T-helper 2 cell treated with Interferon-gamma antibody and Interleukin-4, amounts not matched to agents 100 ng/mL and 5 ng/mL, for 36 hours (primary cell): Measurements from ENCODE around the gene TLNRD1. TPM values are rescaled to one million over a fixed set of nuclear protein-coding genes. Genes with fewer than 3 reads are reported as not detected.
"Not testable (repeated sequence)": the region's sequence is repeated elsewhere in the genome, so short reads cannot be mapped to it uniquely, and the experiment has no call there.

Experiments used
- intact Hi-C: fragments of 100-400 bp; cut with micrococcal nuclease; formaldehyde crosslinking; loops from one replicate; pipeline ENCODE4 v1.15.1; 2023
- total RNA-seq: library from RNA; stranded (reverse); gene quantifications from 2 replicates; pipeline ENCODE4 v1.2.3, GENCODE V29; 2022

TLNRD1 gene
- 35.2 and 35.8 TPM in 2 replicates for total RNA-seq

DNA sequence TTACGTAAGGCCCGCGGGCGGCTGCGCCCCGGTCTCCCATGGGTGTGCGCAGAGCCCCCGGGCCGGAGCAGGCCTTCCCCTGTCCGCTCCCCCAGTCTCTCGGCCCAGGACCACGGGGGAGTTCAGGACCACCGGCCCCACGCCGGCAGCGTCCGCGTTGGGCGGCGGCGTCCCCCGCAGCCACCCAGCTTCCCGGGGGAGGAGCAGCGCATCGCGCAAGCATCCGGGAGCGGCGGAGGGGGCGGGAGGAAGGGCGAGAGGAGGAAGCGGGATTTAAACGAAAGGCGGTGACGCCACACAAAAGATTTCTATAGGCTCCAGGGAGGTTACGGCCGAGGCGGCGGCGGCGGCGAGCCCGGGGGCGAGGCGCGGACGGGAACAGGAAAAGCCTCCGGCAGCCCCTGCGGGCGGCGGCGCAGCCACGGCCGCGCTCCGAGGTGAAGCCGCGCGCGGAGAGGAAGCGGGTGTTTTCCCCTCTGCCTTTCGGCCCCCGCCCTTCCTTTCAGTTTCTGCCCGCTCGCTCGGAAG, at the start of gene TLNRD1:
Gene TLNRD1 (plus strand): TSS at position 300 of the 528 bp plus-strand sequence. CDS start 1,349 bp downstream, outside the sequence.
- intact Hi-C loops: loop anchor here (1.0 to 10.0 kb wide), 5 partner anchors 11 to 296 kb away; partner anchors contain the start of gene MESD

DNA sequence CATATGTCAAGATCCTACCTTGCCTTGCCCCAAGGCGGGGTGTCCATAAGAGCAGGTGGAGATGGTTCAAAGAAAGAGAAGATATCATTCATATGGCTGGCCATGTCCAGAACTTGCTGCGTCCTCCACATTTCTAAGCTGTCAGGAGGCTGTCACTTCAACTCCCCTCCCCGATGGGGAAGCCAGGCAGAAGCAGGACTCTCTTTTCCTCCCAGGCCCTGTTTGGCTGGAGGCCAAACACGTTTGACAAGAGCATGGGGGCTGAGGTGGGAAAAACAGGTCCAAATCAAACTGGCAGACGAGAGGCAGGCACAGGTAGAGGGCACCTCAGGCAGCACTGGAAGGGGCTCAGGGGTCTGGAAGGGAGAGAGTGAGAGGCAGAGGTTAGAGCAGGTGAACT, 48.8 kb upstream of the TLNRD1 start:
- intact Hi-C loops: no loop called here

DNA sequence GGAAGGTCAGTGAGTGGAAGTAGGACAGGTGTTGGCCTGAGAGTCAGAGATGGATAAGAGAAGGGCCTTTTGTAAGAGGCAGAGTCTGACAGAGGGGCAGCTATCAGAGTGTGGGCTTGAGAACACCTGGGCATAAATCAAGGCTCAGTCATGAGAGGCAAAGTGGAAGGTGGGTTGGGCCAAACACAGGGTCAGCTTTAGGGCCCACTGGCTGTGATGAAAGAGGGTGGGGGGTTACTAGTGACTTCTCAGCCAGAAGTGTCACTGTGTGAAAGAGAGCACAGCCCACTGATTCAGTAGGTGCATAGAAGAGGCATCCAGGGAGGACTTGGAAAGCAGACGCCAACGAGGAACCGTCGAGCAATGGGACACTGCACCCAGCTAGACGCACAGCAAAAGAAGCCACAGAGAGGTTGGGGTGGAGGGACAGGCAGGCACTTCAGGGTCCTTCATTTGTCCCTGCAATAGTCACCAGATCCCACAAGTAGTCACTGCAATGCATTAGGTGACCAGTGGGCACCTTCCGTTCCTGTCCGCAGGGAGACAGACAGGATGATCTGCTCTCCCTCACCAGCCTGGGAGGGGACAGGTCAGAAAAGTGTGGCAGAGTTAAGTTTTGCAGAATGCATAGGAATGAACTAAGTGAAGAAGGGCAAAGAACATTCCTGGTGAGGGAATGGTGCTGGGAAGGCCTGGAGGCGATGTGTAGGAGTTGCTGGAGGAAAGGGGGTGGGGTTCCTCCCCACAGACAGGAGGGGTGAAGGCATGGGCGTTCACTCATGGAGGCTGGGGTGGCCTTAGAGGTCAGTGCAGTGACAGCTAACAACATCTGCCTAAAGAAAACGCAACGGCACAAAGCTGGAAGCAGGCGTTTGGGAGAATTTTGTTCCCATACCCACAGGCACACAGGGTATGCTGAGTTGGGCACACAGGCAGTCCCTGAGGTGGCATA, 47.4 kb upstream of the TLNRD1 start:
- intact Hi-C loops: no loop called here

DNA sequence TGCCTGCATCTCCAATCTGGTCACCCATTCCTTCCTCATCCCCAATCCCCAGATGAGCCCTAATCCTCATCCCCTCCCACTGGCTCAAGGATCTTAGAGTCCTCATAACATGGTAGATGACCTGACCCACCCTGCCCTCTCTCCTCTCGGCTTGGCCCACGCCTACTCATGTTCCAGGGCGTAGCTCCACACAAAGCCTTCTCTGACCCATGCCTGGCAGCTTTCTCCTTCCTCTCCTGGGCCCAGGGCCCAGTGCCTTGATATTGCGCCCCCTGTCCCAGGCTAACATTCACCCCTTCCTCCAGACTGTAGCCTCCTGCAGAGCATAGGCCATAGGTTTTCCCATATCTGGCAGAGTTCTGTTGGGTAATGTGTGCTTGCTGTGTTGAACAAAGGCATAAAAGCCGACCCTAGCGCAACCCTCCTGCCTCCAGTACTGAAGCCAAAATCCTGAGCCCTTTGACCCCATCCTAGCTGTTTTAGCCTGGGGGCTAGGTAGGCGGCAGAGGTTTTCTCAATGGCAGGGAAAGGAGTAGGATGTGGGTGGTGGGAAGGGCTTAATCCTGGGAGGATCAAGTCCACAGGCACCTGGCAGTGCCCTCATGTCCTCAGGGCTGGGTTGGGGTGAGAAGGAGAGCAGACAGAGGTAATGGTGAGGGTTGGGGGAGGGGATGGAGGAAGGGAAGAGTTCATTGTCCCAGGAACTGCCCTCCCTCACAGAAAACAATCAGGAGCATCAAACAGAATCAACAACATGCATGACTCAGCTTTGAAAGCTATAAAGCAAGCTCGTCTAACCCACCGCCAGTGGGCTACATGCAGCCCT, 46.6 kb upstream of the TLNRD1 start:
- intact Hi-C loops: no loop called here

DNA sequence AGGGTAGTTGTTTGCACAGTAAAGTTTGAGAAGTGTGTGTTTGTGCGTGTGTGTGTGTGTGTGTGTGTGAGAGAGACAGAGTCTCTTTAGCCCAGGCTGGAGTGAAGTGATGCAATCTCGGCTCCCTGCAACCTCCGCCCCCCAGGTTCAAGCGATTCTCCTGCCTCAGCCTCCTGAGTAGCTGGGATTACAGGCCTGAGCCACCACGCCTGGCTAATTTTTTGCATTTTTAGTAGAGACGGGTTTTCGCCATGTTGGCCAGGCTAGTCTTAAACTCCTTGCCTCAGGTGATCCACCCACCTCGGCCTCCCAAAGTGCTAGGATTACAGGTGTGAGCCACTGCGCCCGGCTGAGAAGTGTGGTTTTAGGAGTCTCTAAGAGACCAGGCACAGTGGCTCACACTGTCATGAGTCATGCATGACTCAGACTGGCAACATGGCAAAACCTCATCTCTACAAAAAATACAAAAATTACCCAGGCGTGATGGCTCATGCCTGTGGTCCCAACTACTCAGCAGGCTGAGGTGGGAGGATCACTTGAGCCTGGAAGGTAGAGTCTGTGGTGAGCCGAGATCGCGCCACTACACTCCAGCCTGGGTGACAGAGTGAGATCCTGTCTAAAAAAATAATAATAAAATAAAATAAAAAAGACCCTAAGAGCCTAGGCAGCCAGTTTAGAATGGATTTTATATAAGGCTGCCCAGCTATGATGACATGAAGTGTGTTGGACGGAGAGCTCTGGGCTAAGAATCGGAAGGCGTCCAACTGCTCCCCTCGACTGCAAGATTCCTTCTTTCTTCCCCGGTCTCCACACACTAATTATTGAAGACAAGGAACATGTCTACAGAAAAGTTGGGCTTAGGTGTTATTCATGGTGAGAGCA, 44.9 kb upstream of the TLNRD1 start:
- intact Hi-C loops: not testable (repeated sequence)

DNA sequence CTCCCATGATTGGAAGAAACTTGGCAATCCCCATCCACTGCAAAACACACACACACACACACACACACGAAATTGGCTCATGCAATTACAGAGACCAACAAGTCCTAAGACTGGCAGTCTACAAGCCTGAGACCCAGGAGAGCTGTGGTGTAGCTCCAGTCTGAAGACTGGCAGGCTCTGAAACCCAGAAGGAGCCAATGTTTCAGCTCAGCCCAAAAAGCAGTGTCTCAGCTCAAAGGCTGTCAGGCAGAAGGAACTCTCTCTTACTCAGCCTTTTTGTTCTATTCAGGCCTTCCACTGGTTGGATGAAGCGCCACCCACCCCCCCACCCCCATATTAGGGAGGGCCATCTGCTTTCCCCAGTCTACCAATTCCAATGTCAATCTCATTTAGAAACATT, 43.2 kb upstream of the TLNRD1 start:
- intact Hi-C loops: no loop called here

DNA sequence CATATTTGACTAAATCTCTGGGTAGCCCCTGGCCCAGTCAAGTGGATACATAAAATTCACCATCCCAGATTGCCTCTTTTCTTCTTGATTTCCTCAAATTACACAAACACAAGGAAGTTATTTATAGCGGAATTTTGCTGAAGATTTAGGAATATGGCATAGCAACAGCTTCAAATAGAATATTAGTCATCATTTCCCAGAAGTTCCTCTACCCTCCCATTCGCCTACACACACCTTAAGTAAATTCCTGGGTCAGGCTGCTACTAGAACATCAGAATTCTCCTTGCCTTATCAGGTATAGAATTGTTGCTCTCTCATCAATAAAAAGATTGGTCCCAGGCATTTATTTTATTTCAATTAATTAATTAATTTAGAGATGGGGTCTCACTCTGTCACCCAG, 42.7 kb upstream of the TLNRD1 start:
- intact Hi-C loops: no loop called here

DNA sequence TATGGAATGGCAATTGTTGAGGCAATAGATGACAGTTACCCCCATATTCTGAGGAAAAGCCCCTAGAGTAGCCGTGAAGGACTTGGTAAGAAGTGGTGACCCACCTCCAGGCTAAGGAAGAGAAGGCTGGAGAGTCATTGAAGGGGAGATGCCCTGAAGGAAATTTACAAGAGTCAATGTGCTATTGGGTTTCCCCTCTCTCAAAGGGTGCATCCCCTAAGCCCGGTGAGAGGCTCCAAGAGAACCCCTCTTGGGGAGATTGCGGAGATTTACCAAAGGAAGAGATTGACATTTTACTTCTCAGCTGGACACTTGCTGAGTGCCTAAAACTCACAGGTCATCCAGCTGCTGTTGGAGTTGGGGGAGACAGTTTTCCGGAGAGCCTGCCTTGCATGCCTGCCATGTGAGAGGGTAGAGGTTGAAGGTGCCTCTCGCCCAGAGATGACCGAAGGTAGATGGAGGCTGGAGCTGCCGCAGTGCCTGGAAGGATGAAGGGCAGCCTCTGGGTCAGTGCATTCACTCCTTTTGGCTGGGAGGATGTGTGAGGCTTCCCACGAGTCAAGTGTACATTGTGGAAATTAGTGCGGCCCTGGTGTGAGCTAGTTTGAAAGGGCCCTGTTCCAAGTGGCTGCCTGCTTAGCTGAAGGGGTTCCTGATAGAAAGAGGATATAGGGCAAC, 41.8 kb upstream of the TLNRD1 start:
- intact Hi-C loops: no loop called here

DNA sequence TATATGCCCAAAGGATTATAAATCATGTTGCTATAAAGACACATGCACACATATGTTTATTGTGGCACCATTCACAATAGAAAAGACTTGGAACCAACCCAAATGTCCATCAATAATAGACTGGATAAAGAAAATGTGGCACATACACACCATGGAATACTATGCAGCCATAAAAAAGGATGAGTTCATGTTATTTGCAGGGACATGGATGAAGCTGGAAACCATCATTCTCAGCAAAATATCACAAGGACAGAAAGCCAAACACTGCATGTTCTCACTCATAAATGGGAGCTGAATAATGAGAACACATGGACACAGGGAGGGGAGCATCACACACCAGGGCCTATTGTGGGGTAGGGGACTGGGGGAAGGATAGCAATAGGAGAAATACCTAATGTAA, 35.3 kb upstream of the TLNRD1 start:
- intact Hi-C loops: not testable (repeated sequence)

DNA sequence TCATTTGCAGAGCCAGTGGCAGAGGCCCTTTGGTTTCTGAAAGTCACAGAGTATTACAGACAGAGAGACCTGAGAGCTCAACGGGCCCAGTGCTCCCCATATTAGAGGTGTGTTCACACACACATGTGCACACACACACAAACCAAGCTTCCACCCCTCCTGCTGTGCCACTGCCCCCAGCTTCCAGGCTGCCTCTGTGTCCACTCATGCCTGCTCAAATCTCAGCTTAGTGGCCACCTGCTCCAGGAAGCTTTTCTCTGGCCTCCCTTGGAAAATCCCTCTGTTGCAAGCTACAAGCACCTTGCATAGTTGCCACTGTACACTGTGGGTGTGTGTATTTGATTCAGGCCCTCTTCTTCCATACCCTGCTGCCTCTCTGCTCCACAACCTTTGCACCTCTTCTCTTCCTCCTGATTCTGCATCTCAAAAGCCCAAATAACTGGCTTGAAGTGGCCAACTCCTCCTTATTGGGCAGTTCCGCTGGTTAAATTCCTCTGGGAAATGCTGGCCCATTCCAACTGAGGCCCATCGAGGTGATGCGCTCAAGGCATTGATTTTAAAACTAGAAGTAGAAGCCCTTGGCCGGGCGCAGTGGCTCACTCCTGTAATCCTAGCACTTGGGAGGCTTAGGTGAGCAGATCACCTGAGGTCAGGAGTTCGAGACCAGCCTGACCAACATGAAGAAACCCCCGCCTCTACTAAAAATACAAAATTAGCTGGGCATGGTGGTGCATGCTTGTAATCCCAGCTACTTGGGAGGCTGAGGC, 34.1 kb upstream of the TLNRD1 start:
- intact Hi-C loops: no loop called here

DNA sequence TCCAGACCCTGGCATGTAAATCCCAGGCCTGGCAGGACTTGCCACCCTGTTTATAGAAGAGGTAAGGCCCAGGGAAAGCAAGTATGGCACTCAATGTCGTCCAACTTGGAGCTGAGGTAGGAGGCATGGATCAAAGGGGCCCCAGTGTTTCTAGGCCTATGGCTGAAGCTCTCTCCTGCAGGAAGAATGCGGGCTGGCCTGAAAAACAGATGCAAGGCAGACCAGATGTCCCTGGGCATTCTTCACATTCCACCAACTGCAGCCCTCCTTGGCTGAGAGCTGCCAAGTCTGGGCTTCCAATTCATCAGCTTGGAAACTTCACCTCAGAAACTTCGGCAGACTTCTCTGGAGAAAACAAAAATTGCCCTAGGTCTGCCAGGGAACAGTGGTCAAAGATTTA, 33.3 kb upstream of the TLNRD1 start:
- intact Hi-C loops: no loop called here

DNA sequence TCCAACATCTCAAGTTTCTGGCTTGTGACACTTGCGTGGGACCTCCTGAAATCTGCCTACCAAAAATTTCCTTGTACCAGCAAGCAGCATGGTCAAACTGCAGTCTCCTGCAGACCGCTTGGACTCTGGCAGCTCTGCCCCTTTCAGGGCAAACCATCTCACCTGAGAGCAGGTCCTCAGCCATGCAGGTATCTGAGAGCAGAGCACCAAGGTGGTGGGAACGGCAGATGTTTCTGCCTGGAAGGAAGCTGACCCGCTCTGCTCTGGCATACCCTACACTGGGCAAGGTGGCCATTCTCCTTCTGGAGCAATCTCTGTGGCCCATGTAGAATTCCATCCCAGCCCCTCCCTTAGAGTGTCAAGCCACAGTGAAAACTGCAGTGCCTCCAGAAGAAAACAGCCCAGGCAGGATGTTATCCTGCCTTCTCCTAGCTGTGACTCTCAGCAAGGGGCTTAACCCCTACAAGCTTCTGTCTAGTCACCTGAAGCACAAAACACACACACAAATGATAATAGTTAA, 32.7 kb upstream of the TLNRD1 start:
- intact Hi-C loops: no loop called here

DNA sequence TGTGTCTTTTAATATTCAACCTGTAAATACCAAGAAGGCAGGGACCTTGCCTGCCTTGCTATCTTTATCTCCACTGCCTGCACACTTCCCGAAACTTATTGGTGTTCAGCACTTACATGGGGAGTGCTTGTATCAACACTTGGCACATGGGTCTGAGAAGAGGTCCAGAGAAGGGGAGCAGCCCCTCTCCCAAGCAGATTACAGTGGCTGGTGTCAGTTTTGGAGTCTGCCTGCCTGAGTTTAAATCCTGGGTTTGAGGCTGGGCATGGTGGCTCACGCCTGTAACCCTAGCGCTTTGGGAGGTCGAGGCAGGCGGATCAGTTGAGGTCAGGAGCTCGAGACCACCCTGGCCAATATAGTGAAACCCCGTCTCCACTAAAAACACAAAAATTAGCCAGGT, 31.4 kb upstream of the TLNRD1 start:
- intact Hi-C loops: no loop called here

DNA sequence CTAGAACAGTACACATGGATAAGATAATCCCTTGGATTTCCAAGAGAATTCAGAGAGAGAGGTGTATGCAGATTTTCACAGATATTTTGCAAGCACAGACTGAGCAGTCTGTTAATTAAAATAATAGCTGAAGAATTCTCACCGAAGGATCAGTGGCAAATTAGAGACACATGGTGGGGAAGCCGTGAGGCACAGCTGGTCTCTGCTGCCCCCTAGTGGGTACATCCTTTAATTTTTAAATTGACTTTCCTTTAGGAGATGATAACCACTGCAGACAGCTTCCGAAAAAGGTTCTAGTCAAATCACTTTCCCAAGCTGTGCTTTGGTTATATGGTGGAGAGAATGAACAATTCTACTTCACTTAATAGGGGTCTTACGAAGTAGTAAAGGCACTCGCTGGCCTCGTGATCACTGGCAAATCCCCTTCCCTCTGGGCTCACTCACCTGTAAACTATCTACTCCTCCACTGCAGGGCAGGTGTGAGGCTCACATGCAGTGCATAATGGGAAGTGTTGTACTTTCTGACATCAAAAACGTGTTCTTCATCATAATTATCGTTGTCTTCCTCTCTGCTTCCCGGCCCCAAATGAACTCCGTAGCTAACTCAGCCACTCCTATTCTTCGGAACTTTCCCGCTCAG, 30.6 kb upstream of the TLNRD1 start:
- intact Hi-C loops: loop anchor here (1.0 to 10.0 kb wide), 4 partner anchors 194 to 514 kb away; partner anchors contain the start of gene ABHD17C

DNA sequence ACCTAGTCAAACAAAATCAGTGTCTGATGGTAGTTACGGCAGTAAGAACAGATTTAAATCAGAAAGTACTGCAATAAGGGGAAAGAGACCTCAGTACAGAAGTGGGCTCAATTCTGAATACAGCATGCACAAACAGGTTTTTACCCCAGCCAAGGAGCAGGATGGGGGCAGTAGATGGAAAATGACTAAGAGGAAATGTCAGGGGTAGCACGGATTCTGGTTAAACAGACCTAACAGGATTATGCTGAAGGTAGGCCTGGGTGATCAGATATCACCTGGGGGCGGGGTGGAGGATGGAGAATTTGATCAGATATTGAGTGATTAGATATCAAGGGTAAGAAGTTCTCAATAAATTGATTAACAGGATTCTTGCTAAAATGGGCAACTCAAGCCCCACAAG, 30.1 kb upstream of the TLNRD1 start:
- intact Hi-C loops: loop anchor here (1.0 to 10.0 kb wide), 4 partner anchors 194 to 514 kb away; partner anchors contain the start of gene ABHD17C

DNA sequence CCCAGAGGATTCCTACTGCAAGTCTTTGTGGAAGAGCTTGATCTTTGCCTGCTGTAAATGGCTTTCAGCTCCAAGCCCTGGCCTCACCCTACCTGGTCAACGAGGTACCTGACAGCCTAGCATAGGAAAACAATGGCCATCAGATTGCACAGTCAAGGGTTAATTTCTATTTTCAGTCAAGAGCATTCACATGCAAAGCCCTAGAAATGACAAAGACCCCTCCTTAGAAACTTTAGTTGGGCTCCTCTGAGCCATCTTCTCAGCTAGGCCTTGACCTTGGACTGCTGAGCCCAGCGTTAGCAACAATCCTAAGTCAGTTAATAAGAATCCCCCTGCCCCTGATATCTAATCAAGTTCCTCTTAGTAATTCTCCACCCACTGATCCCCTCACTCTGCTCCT, 29.6 kb upstream of the TLNRD1 start:
- intact Hi-C loops: loop anchor here (10.0 kb wide), 1 partner anchor 276 kb away; the partner anchor contains the start of gene ABHD17C

DNA sequence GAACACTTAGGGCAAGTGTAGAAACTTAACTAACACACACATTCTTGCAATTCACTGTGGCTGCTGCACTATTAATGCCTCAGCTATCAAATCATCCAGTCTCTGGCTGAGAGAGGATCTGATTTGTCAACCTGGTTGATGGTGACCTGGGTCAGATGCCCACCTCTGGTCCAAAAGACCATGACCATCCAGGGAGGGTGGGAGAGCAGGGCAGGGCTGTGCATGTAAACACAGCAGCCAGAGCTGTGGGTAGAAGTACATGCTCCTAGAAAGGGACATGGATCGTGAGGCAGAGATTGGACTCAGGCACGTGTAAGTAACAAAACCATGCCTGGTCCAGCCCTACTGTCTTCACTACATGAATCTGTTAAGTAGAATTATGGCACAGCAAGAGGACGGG, 28.4 kb upstream of the TLNRD1 start:
- intact Hi-C loops: loop anchor here (10.0 kb wide), 1 partner anchor 277 kb away; the partner anchor contains the start of gene ABHD17C

DNA sequence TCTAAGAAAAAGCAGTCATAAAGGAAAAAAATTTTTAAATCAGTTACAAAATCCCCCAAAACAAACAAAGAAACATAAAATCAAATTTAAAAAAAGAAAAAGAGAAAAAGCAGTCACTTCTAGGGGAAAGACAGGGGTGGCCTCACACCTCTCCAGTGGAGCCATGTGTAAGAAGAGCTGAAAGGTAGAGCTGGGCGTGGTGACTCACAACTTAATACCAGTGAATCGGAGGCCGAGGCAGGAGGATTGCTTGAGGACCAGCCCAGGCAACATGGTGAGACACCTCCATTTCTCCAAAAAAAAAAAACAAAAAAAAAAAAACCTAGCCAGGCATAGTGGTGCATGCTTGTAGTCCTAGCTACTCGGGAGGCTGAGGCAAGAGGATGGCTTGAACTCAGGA, 25.8 kb upstream of the TLNRD1 start:
- intact Hi-C loops: loop anchor here (5.0 to 10.0 kb wide), 2 partner anchors 132 to 280 kb away; partner anchors contain the start of gene ABHD17C
